AG09319 (cell line): ENCODE data around the gene TIGD3.

Experiments used
- DNase-seq: peaks from one replicate; pipeline ENCODE4 v3.0.0-alpha.2; 2010; ENCODE audit warnings: low read depth; ENCODE audit errors: extremely low read depth
- CTCF ChIP-seq: IDR thresholded peaks from 2 replicates; pipeline ENCODE4 v1.5.1; 2011; ENCODE audit warnings: low read depth, mild to moderate bottlenecking, inconsistent platforms, low read length, moderate library complexity

The TIGD3 gene

GRCh38 chr11:65403607-65404121 lies 49.1 kb downstream of the TIGD3 start:
- DNase-seq, result no peak
- no peak for TF ChIP-seq CTCF

GRCh38 chr11:65404210-65404609 lies 49.7 kb downstream of the TIGD3 start:
- no peak for DNase-seq
- no peak for TF ChIP-seq CTCF

- no peak for DNase-seq
- TF ChIP-seq CTCF, result no peak
Measured at GRCh38 chr11:65404638-65405339, 50.2 kb downstream of the TIGD3 start.
